Adipose tissue (tissue), 3 donors: ENCODE measurements around the gene COMMD7. TPM values are rescaled to one million over a fixed set of nuclear protein-coding genes. Genes with fewer than 3 reads are reported as not detected.

ENCODE experiments used
- H3K27ac ChIP-seq: one replicate; pipeline ENCODE4 v1.5.1; 2013; ENCODE audit warnings: low read depth, low read length
- WGBS, 3 donors: extraction: QIAGEN DNeasy Blood & Tissue Kit; methylation state at CpG; one replicate each; pipeline ENCODE4 v1.1.7; 2013; 5-methylcytosine and 5-hydroxymethylcytosine counted together
- polyA plus RNA-seq, 3 donors: library from polyadenylated mRNA; stranded (reverse); fragments of 200-250 nt; gene quantifications; one replicate each; pipeline ENCODE4 v1.2.3, GENCODE V29; 2013
- donor health status: healthy with polysubstance abuse.
- donor health status: Bipolar disorder and iron deficiency.
- donor health status: healthy.

Gene COMMD7
- polyA plus RNA-seq, 3 donors = 30.5 to 57.9 (median 48.1) TPM

GRCh38 chr20:32663335-32664011, 79.8 kb downstream of the COMMD7 start:
- no peak overlapping the region for H3K27ac ChIP-seq
- WGBS, 3 donors = 83 to 88% (median 85%) methylated on average over 6 of the region's 6 CpGs

GRCh38 chr20:32661820-32662528, 81.3 kb downstream of the COMMD7 start:
- no peak overlapping the region for H3K27ac ChIP-seq
- 83 to 89% (median 87%) methylated on average over 10 of the region's 10 CpGs for WGBS, 3 donors

DNA sequence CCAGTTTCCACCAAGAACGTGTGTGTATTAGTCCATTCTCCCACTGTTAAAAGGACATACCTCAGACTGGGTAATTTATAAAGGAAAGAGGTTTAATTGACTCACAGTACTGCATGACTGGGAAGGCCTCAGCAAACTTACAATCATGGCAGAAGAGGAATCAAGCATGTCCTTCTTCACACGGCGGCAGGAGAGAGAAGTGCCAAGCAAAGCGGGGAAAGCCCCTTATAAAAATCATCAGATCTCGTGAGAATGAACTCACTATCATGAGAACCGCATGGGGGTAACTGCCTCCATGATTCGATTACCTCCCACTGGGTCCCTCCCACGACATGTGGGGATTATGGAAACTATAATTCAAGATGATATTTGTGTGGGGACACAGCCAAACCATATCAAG, 82.6 kb downstream of the COMMD7 start:
- no peak overlapping the region for H3K27ac ChIP-seq
- 88 to 89% (median 88%) methylated on average over 8 of the region's 8 CpGs for WGBS, 3 donors

- 98 to 100% (median 100%) methylated on average over 1 of the region's 1 CpG for WGBS, 3 donors
- no peak overlapping the region for H3K27ac ChIP-seq
Observed at GRCh38 chr20:32656827-32657226, 86.4 kb downstream of the COMMD7 start.

- 62 to 72% (median 68%) methylated on average over 2 of the region's 2 CpGs for WGBS, 3 donors
- no peak overlapping the region for H3K27ac ChIP-seq
Observed at GRCh38 chr20:32655903-32656512, 87.3 kb downstream of the COMMD7 start.

GRCh38 chr20:32652739-32653526, 90.3 kb downstream of the COMMD7 start:
- H3K27ac ChIP-seq = no peak overlapping the region
- WGBS, 3 donors = 1 to 4% (median 4%) methylated on average over 8 of the region's 8 CpGs

Other genes with a start within 250 kb of the COMMD7 start
- gene NOL4L, start 158.1 kb downstream of the COMMD7 start, polyA plus RNA-seq = 1 to 10 TPM; 5.3 to 9.9 (median 7.6) TPM
- gene C20orf203, start 69.5 kb downstream of the COMMD7 start, polyA plus RNA-seq = under 1 TPM in 2 of 3 donors, not detected in 1; 0.01 to 0.03 TPM
- gene DNMT3B, start 18.9 kb upstream of the COMMD7 start, polyA plus RNA-seq = 1 to 10 TPM in 1 of 3 donors, under 1 TPM in 2; 0.42 to 1.8 (median 0.56) TPM
- 10 to 100 TPM; 18.0 to 78.4 (median 62.2) TPM for gene MAPRE1, start 76.5 kb upstream of the COMMD7 start, polyA plus RNA-seq
- gene EFCAB8, start 115.5 kb upstream of the COMMD7 start, polyA plus RNA-seq = under 1 TPM in 2 of 3 donors, not detected in 1; 0.02 to 0.09 TPM